HCT116 (cell line): ENCODE data around the gene BMAL1. TPM values are rescaled to one million over a fixed set of nuclear protein-coding genes. Genes with fewer than 3 reads are reported as not detected.

Source experiments
- ATAC-seq: fragments of 200-7000 bp; cut with Tn5 transposase; 2 replicates; pipeline ENCODE4 v1.9.1; 2020; ENCODE audit warnings: mild to moderate bottlenecking, moderate library complexity
- BruUV-seq: library from RNA; stranded (reverse); fragments of 400-500 nt; replicated peaks from 2 replicates; lab custom pipeline; 2021; lab: Mats Ljungman, UMichigan
- CTCF ChIA-PET: fragments of 300-600 bp; sonication (Branson Sonifier 250); formaldehyde crosslinking; loops from one replicate; lab custom pipeline; 2021; ENCODE audit warnings: antibody characterized with exemption; lab: Charles Lee
- POLR2A ChIA-PET: fragments of 300-600, 350-600 bp; sonication (Branson Sonifier 250); formaldehyde crosslinking; loops from one replicate; lab custom pipeline; 2021; ENCODE audit warnings: antibody characterized with exemption; lab: Charles Lee
- RAD21 ChIA-PET, 2 experiments: fragments of 300-600 bp; sonication (Branson Sonifier 250); formaldehyde crosslinking; loops; one replicate each; lab custom pipeline; 2023; ENCODE audit warnings: low total read pairs in 2 of 2; ENCODE audit not compliant: uncharacterized antibody in 2 of 2, unreplicated experiment in 2 of 2, low non-redundant PET in 1 of 2; lab: Charles Lee
- DNase-seq: peaks from one replicate; pipeline ENCODE4 v3.0.0-alpha.2; 2010; ENCODE audit warnings: low read depth, low spot score
- H2AFZ ChIP-seq: fragments of 200-600 bp; shearing (Covaris generic), sonication (generic); 2 replicates; pipeline ENCODE4 v1.6.1; 2017; ENCODE audit warnings: low read depth, mixed run types, mixed read lengths, antibody characterized with exemption, low read length; ENCODE audit not compliant: poor library complexity, severe bottlenecking
- H3K27ac ChIP-seq: 2 replicates; pipeline ENCODE4 v1.5.1; 2012; ENCODE audit warnings: low read depth, low read length
- H3K27me3 ChIP-seq: fragments of 200-600 bp; sonication (generic); 2 replicates; pipeline ENCODE4 v1.6.1; 2016; ENCODE audit warnings: mixed run types, low read length, mixed read lengths; ENCODE audit not compliant: insufficient read depth
- H3K36me3 ChIP-seq, 2 experiments: fragments of 200-500 bp in 1 of 2; fragments of 200-600 bp in 1 of 2; sonication (Bioruptor generic) in 1 of 2; sonication (generic) in 1 of 2; 2 replicates each; pipeline versions ENCODE4 v1.5.1 to v1.6.1; 2014 to 2016; ENCODE audit warnings: low read length in 2 of 2, inconsistent platforms in 1 of 2, mixed read lengths in 1 of 2, mixed run types in 1 of 2; ENCODE audit not compliant: insufficient read depth in 2 of 2, control insufficient read depth in 1 of 2
- H3K4me1 ChIP-seq, 2 experiments: fragments of 200-600 bp in 1 of 2; sonication (generic) in 1 of 2; 2 replicates each; pipeline versions ENCODE4 v1.5.1 to v1.6.1; 2012 to 2017; ENCODE audit warnings: low read length in 2 of 2, inconsistent platforms in 1 of 2, mild to moderate bottlenecking in 1 of 2, mixed read lengths in 1 of 2, mixed run types in 1 of 2, moderate library complexity in 1 of 2; ENCODE audit not compliant: insufficient read depth in 2 of 2, control insufficient read depth in 1 of 2
- H3K4me2 ChIP-seq: fragments of 200-600 bp; sonication (generic); 2 replicates; pipeline ENCODE4 v1.6.1; 2017; ENCODE audit warnings: mixed run types, low read length, mixed read lengths
- H3K4me3 ChIP-seq, 2 experiments: fragments of 200-600 bp in 1 of 2; sonication (generic) in 1 of 2; replicated peaks in 1 of 2; 2 replicates each; pipeline ENCODE4 v1.5.1; 2011 to 2016; ENCODE audit warnings: low read length in 2 of 2, control low read depth in 1 of 2, low read depth in 1 of 2, mild to moderate bottlenecking in 1 of 2, mixed read lengths in 1 of 2, mixed run types in 1 of 2
- H3K79me2 ChIP-seq: fragments of 200-600 bp; sonication (generic); 2 replicates; pipeline ENCODE4 v1.6.1; 2017; ENCODE audit warnings: mild to moderate bottlenecking, mixed run types, low read length, moderate library complexity, mixed read lengths; ENCODE audit not compliant: insufficient read depth
- H3K9ac ChIP-seq: fragments of 200-600 bp; sonication (generic); 2 replicates; pipeline ENCODE4 v1.6.1; 2016; ENCODE audit warnings: low read length, mixed read lengths
- H3K9me2 ChIP-seq: fragments of 200-600 bp; sonication (generic), shearing (Covaris generic); 2 replicates; pipeline ENCODE4 v1.6.1; 2017; ENCODE audit warnings: mixed run types, mild to moderate bottlenecking, moderate library complexity; ENCODE audit not compliant: insufficient read depth
- H3K9me3 ChIP-seq, 2 experiments: fragments of 200-500 bp in 1 of 2; fragments of 200-600 bp in 1 of 2; sonication (Bioruptor generic) in 1 of 2; sonication (generic) in 1 of 2; 2 replicates each; pipeline ENCODE4 v1.6.1; 2014 to 2017; ENCODE audit warnings: low read length in 2 of 2, mixed read lengths in 2 of 2, inconsistent platforms in 1 of 2, low read depth in 1 of 2, mild to moderate bottlenecking in 1 of 2, mixed run types in 1 of 2, moderate library complexity in 1 of 2; ENCODE audit not compliant: control insufficient read depth in 1 of 2, insufficient read depth in 1 of 2
- H4K20me1 ChIP-seq: fragments of 200-600 bp; sonication (generic), shearing (Covaris generic); 2 replicates; pipeline ENCODE4 v1.6.1; 2017; ENCODE audit warnings: mixed run types, mild to moderate bottlenecking, moderate library complexity; ENCODE audit not compliant: insufficient read depth
- CEBPB ChIP-seq: IDR thresholded peaks from 2 replicates; pipeline ENCODE4 v1.6.1; 2012; ENCODE audit warnings: low read depth
- ELF1 ChIP-seq: IDR thresholded peaks from 2 replicates; pipeline ENCODE4 v1.6.1; 2012; ENCODE audit warnings: low read depth, borderline replicate concordance
- EZH2 ChIP-seq: fragments of 200-600 bp; sonication (generic); IDR thresholded peaks from 2 replicates; pipeline ENCODE4 v1.6.1; 2017; ENCODE audit warnings: antibody characterized with exemption, mixed run types
- JUND ChIP-seq: IDR thresholded peaks from 2 replicates; pipeline ENCODE4 v1.6.1; 2012
- SIN3A ChIP-seq: IDR thresholded peaks from 2 replicates; pipeline ENCODE4 v1.6.1; 2012; ENCODE audit warnings: low read depth
- TCF7L2 ChIP-seq: IDR thresholded peaks from 2 replicates; pipeline ENCODE4 v1.7.0; 2011; ENCODE audit warnings: borderline replicate concordance, inconsistent platforms; ENCODE audit not compliant: insufficient read depth, insufficient read length; ENCODE audit errors: extremely low read depth
- ZNF274 ChIP-seq: fragments of 200-500 bp; sonication (Bioruptor generic); IDR thresholded peaks from 2 replicates; pipeline ENCODE4 v1.6.1; 2014; ENCODE audit warnings: mild to moderate bottlenecking, low read depth, low read length, inconsistent platforms
- intact Hi-C: fragments of 100-400 bp; cut with micrococcal nuclease; formaldehyde crosslinking; loops from 2 replicates; pipeline ENCODE4 v1.10.0; 2022
- total RNA-seq: library from RNA; stranded (reverse); gene quantifications from one replicate; pipeline ENCODE4 v1.2.1, GENCODE V29; 2021; ENCODE audit not compliant: unreplicated experiment
- TF ChIP-seq, protein P1 (sequence below): IDR thresholded peaks from 2 replicates; pipeline ENCODE4 v1.6.1; 2012
- TF ChIP-seq, protein P2 (sequence below): IDR thresholded peaks from 2 replicates; pipeline ENCODE4 v1.6.1; 2011; ENCODE audit warnings: mild to moderate bottlenecking, low read length, moderate library complexity; ENCODE audit not compliant: insufficient replicate concordance; ENCODE audit errors: extremely low read depth

Gene BMAL1
- total RNA-seq, 1 experiment from 2014 or later = 17.6 TPM

DNA sequence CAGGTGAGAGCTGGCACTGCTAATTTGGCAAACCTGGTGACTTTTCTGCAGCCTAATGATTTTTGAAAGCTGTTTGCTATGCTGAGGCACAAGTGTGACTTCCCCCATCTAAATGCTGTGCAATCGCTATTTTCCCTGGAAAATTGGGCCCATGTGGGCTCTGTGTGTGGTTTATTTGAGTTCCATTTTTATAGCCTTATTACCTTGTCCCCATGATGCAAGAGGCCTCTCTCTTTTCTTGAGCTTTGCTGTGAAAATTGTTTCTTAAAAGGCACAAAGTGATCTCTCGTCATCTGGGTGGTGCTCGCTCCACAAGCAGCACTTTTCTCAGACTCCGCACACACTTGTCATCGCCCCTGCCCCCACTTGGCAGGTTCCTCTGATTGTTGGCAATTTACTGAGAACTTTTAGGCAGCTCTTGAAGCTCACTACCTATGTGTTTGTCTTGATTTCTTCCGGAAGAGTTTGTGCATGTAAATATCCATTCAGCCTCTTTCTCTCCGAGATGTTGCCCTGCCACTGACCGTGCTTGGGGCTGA lies 24.9 kb downstream of the BMAL1 start:
- Histone ChIP-seq H4K20me1 (no peaks in the 10 kb centered on the region), H2AFZ (no peak overlapping the region), H3K4me1 (no peaks in the 10 kb centered on the region), H3K9ac (no peak overlapping the region), H3K27ac (no peak overlapping the region), H3K36me3 (no peaks in the 10 kb centered on the region), H3K9me3 (no peaks in the 10 kb centered on the region), H3K79me2 (0 out of 2 replicates have a peak, but pooled peaks cover 2% of the 10 kb centered on the region), H3K27me3 (no peaks in the 10 kb centered on the region), H3K4me3 (no peak overlapping the region), H3K9me2 (no peaks in the 10 kb centered on the region), H3K4me2 (no peak overlapping the region)
- intact Hi-C loops = no loop called here
- POLR2A ChIA-PET = interaction anchor here (0.6 to 1.0 kb wide), 2 partner anchors 16 to 69 kb away, joined by 3 read pairs; no protein-coding TSS in a partner anchor
- DNase-seq (no peak), ATAC-seq (no peak)
- BruUV-seq = no TSS peak
- RAD21 ChIA-PET = no interaction called here
- CTCF ChIA-PET = interaction anchor here (1.1 kb wide), 1 partner anchor 26 kb away, joined by 3 read pairs; no protein-coding TSS in a partner anchor
- TF ChIP-seq EZH2 (no peak), SIN3A (no peak), JUND (no peak), ELF1 (no peak), ZNF274 (no peak), CEBPB (no peak), TCF7L2 (no peak)
- TF ChIP-seq, protein P1, sequence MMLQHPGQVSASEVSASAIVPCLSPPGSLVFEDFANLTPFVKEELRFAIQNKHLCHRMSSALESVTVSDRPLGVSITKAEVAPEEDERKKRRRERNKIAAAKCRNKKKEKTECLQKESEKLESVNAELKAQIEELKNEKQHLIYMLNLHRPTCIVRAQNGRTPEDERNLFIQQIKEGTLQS = no peak
- TF ChIP-seq, protein P2, sequence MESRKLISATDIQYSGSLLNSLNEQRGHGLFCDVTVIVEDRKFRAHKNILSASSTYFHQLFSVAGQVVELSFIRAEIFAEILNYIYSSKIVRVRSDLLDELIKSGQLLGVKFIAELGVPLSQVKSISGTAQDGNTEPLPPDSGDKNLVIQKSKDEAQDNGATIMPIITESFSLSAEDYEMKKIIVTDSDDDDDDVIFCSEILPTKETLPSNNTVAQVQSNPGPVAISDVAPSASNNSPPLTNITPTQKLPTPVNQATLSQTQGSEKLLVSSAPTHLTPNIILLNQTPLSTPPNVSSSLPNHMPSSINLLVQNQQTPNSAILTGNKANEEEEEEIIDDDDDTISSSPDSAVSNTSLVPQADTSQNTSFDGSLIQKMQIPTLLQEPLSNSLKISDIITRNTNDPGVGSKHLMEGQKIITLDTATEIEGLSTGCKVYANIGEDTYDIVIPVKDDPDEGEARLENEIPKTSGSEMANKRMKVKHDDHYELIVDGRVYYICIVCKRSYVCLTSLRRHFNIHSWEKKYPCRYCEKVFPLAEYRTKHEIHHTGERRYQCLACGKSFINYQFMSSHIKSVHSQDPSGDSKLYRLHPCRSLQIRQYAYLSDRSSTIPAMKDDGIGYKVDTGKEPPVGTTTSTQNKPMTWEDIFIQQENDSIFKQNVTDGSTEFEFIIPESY = no peak
